BLaER1 treated with 17β-estradiol and CSF1 and Interleukin-3, amounts not matched to agents 10 nM and 100 nM (cell line): ENCODE results near the gene LILRA5.

Source experiments
- H3K27ac ChIP-seq, 11 experiments: shearing (Covaris generic); formaldehyde crosslinking; 2 replicates each; pipeline ENCODE4 v1.8.1; 2022
- H3K27me3 ChIP-seq, 11 experiments: shearing (Covaris generic); formaldehyde crosslinking; 2 replicates each; pipeline ENCODE4 v1.8.1; 2022
- H3K36me3 ChIP-seq, 11 experiments: shearing (Covaris generic); formaldehyde crosslinking; 2 replicates each; pipeline ENCODE4 v1.8.1; 2022
- H3K4me1 ChIP-seq, 10 experiments: shearing (Covaris generic); formaldehyde crosslinking; 2 replicates each; pipeline ENCODE4 v1.8.1; 2022
- H3K4me2 ChIP-seq, 11 experiments: shearing (Covaris generic); formaldehyde crosslinking; 2 replicates each; pipeline ENCODE4 v1.8.1; 2022
- H3K4me3 ChIP-seq, 10 experiments: shearing (Covaris generic); formaldehyde crosslinking; 2 replicates each; pipeline ENCODE4 v1.8.1; 2022
- H3K9ac ChIP-seq, 11 experiments: shearing (Covaris generic); formaldehyde crosslinking; 2 replicates each; pipeline ENCODE4 v1.8.1; 2022
- H3K9me3 ChIP-seq, 11 experiments: shearing (Covaris generic); formaldehyde crosslinking; replicated peaks in 1 of 11; 2 replicates each; pipeline ENCODE4 v1.8.1; 2022
- H4K20me1 ChIP-seq, 11 experiments: shearing (Covaris generic); formaldehyde crosslinking; 2 replicates each; pipeline ENCODE4 v1.8.1; 2022
- Cebpa-rat ChIP-seq, 11 experiments: shearing (Covaris generic); IDR thresholded peaks; 2 replicates each; pipeline ENCODE4 v1.8.1; 2022

LILRA5 gene

GRCh38 chr19:54337858-54338230 is 24.9 kb upstream of the LILRA5 start:
- Histone ChIP-seq H3K9ac (0 out of 22 replicates have a peak overlapping the region, but pooled peaks of 1 of the 11 experiments have one; percentile 10), H3K4me3 (no peak overlapping the region), H3K27me3 (no peaks in the 10 kb centered on the region), H3K27ac (peak overlapping the region in 6 of 11 experiments; percentile 23 to 84 (median 76); a peak in 7 of 22 replicates), H3K4me1 (peaks cover 81 to 95% (median 91%) of the 10 kb centered on the region in 10 experiments), H3K36me3 (peaks cover 0 to 5% (median 0%) of the 10 kb centered on the region in 11 experiments; a peak in 1 of 22 replicates), H4K20me1 (no peaks in the 10 kb centered on the region), H3K9me3 (no peaks in the 10 kb centered on the region), H3K4me2 (peak overlapping the region in 10 of 11 experiments; percentile 6 to 95 (median 89); a peak in 16 of 22 replicates)
- no peak for TF ChIP-seq Cebpa-rat (IDR thresholded peaks at IDR 0.05)

- Histone ChIP-seq H3K9me3 (no peaks in the 10 kb centered on the region), H3K4me3 (no peak overlapping the region), H3K27ac (peak overlapping the region in 4 of 11 experiments; percentile 14 to 84 (median 49); a peak in 4 of 22 replicates), H3K36me3 (peaks cover 0 to 5% (median 0%) of the 10 kb centered on the region in 11 experiments; a peak in 1 of 22 replicates), H4K20me1 (no peaks in the 10 kb centered on the region), H3K27me3 (no peaks in the 10 kb centered on the region), H3K4me1 (peaks cover 79 to 95% (median 91%) of the 10 kb centered on the region in 10 experiments), H3K4me2 (peak overlapping the region; percentile 33 to 95 (median 88); a peak in 20 of 22 replicates), H3K9ac (no peak overlapping the region)
- TF ChIP-seq Cebpa-rat (IDR thresholded peaks at IDR 0.05) = no peak
Observed at GRCh38 chr19:54336893-54337857, 24.2 kb upstream of the LILRA5 start.

DNA sequence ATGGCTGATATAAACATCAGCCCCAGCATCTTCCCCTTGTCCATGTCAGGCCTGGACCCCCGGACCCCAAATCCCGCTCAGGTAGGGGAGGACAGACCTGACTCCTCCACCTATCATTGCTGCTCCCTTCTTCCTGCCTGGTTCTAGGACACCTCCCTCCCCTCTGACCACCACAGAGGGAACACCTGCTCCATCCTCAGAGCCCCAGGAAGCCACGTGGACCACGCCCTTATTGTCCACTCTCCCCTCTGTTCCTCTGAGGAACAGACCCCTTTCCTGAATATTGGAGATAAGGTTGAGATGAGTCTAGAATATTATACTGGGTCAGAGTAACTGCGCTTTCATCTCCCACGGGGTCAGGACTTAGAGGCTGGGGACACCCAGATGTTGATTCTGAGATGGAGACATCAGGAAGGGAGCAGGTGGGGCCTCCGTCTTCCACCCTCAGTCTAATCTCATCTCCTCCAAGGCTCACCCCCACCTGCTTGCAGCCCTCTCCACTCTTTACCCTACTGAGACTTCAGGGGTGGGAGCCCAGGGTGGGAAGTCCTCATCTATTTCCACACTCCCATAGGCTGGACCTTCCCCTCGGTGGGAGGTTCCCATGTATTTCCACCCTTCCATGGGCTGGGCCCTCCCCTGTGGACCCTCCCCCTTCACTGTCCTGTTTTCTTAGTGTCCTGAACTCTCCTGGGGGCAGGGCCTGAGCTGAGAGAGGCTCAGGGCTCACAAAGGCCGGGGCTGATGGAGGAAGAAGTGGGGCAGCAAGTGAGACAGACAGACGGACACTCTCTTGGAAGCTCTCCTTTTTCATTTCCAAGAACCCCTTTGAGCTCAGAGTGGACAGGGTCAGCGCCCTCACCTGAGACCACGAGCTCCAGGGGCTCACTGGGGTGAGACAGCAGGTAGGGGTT is 23.3 kb upstream of the LILRA5 start:
- Histone ChIP-seq H3K9ac (no peak overlapping the region), H3K4me1 (peaks cover 70 to 95% (median 91%) of the 10 kb centered on the region in 10 experiments), H3K9me3 (no peaks in the 10 kb centered on the region), H3K4me2 (peak overlapping the region; percentile 26 to 88 (median 42); a peak in 19 of 22 replicates), H3K27me3 (no peaks in the 10 kb centered on the region), H3K27ac (peak overlapping the region in 1 of 11 experiments; percentile 14; a peak in 2 of 22 replicates), H3K4me3 (peak overlapping the region in 2 of 10 experiments; percentile 33 to 34; a peak in 3 of 20 replicates), H3K36me3 (no peaks in the 10 kb centered on the region; a peak in 1 of 22 replicates), H4K20me1 (no peaks in the 10 kb centered on the region)
- no peak for TF ChIP-seq Cebpa-rat (IDR thresholded peaks at IDR 0.05)

DNA sequence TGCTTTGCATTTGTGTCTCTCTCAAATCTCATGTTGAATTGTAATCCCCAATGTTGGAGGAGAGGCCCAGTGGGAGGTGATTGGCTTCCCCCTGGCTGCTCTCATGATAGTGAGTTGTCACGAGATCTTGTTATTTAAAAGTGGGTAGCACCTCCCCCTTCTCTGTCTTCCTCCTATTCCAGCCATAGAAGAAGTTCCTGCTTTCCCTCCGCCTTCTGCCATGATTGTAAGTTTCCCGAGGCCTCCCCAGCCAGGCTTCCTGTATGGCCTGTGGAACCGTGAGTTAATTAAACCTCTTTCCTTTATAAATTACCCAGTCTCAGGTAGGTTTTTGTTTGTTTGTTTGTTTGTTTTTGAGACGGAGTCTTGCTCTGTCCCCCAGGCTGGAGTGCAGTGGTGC is 22.2 kb upstream of the LILRA5 start:
- no peak for TF ChIP-seq Cebpa-rat (IDR thresholded peaks at IDR 0.05)
- peak overlapping the region; percentile 12 to 88 (median 34); a peak in 16 of 22 replicates for H3K4me2 ChIP-seq
- no peak overlapping the region for H3K9ac ChIP-seq
- no peaks in the 10 kb centered on the region for H4K20me1 ChIP-seq
- no peaks in the 10 kb centered on the region for H3K9me3 ChIP-seq
- H3K4me3 ChIP-seq = peak overlapping the region in 3 of 10 experiments; percentile 14 to 34 (median 33); a peak in 5 of 20 replicates
- peaks cover 59 to 89% (median 82%) of the 10 kb centered on the region in 10 experiments for H3K4me1 ChIP-seq
- H3K27ac ChIP-seq = peak overlapping the region in 3 of 11 experiments; percentile 15 to 29 (median 17); a peak in 3 of 22 replicates
- H3K27me3 ChIP-seq = no peaks in the 10 kb centered on the region
- H3K36me3 ChIP-seq = no peaks in the 10 kb centered on the region

DNA sequence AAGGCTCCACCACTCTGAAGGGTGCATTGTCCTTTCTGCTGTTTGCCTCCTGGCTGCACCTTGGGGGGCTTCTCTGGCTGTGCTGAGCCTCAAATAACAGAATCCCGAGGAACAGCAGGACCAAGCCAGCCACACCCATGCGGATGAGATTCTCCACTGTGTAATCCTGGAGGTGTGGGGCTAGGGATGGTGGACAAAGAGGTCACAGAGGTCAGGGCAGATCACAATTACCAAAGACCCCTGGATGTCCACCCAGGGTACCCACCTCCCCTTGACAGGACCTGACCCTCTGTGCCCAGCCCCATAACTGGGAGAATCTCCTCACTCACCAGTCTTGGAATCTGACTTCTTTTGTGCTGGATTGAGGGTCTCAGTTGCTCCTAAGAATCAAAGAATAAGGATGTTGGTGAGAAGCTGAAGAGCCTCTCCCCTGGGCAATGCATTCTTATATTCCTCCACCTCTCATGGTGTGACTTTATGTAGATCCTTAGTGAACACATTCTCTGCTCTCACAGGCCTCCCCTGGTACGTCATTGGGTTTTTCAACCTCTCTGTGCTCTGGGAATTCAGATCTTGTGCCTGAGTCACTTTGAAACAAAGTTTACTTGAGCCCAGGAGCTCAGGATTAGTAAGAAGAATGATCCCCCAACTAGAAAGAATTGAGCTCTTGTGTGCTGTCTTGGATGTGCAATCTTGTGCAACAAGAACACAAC is 20.8 kb upstream of the LILRA5 start:
- no peak overlapping the region for H3K9ac ChIP-seq
- TF ChIP-seq Cebpa-rat (IDR thresholded peaks at IDR 0.05) = no peak
- peak overlapping the region in 10 of 11 experiments; percentile 4 to 76 (median 59); a peak in 19 of 22 replicates for H3K4me2 ChIP-seq
- no peak overlapping the region for H3K4me3 ChIP-seq
- H3K27ac ChIP-seq = peak overlapping the region in 2 of 11 experiments; percentile 4 to 16; a peak in 1 of 22 replicates
- no peaks in the 10 kb centered on the region for H3K36me3 ChIP-seq
- peaks cover 45 to 87% (median 77%) of the 10 kb centered on the region in 10 experiments for H3K4me1 ChIP-seq
- H4K20me1 ChIP-seq = no peaks in the 10 kb centered on the region
- no peaks in the 10 kb centered on the region for H3K27me3 ChIP-seq
- H3K9me3 ChIP-seq = peaks cover 0 to 5% (median 3%) of the 10 kb centered on the region in 11 experiments; a peak in 9 of 22 replicates

DNA sequence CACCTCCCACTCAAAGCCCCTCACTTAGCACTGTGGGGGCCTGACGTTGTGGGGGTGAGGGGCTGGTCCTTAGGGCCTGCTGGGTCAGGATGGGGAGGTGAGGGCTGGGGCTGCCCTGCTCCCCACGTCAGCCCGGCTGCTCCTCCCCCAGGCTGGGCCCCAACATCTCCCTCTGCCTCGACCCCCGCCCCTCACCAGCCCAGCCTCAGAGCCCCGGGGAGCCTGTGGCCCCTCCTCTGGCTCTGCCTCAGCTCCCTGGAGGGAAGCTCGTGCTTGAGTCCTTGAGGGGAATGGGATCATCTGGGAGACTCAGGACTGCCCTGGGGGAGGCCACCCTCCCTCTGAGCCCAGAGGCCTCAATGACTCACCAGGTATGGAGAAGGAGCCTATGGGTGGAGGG is 19.2 kb upstream of the LILRA5 start:
- no peak overlapping the region for H3K9ac ChIP-seq
- H3K27ac ChIP-seq = peak overlapping the region in 1 of 11 experiments; percentile 28; a peak in 1 of 22 replicates
- no peak overlapping the region for H3K4me3 ChIP-seq
- no peaks in the 10 kb centered on the region for H3K27me3 ChIP-seq
- no peaks in the 10 kb centered on the region for H3K36me3 ChIP-seq
- H4K20me1 ChIP-seq = no peaks in the 10 kb centered on the region
- peak overlapping the region in 9 of 11 experiments; percentile 1 to 76 (median 59); a peak in 16 of 22 replicates for H3K4me2 ChIP-seq
- peaks cover 33 to 79% (median 70%) of the 10 kb centered on the region in 10 experiments for H3K4me1 ChIP-seq
- peaks cover 0 to 20% (median 11%) of the 10 kb centered on the region in 11 experiments; a peak in 13 of 22 replicates for H3K9me3 ChIP-seq
- TF ChIP-seq Cebpa-rat (IDR thresholded peaks at IDR 0.05) = no peak

DNA sequence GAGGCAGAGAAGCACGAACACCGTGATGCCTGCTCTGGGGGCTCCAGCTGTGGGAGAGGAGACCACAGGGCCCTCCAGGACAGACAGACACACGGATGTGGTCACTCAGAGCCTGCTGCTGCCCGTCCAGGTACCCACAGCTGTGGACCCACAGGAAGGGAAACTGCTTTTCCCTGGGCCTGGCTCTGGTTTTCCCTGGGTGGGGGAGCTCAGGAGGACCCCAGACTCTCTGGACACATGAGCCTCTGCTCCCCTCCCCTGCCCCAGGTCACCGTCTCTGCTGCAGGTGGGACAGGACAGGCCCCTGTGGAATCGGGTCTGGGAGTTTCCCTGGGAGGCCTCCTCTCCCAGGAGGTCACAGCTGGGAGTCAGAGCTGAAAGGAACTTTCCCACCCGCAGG is 18.7 kb upstream of the LILRA5 start:
- no peak for TF ChIP-seq Cebpa-rat (IDR thresholded peaks at IDR 0.05)
- Histone ChIP-seq H3K4me1 (peaks cover 34 to 80% (median 69%) of the 10 kb centered on the region in 10 experiments), H3K36me3 (no peaks in the 10 kb centered on the region), H3K4me2 (peak overlapping the region in 10 of 11 experiments; percentile 1 to 76 (median 57); a peak in 15 of 22 replicates), H3K27ac (peak overlapping the region in 2 of 11 experiments; percentile 22 to 25; a peak in 2 of 22 replicates), H3K9me3 (peaks cover 0 to 20% (median 11%) of the 10 kb centered on the region in 11 experiments; a peak in 13 of 22 replicates), H3K4me3 (no peak overlapping the region), H3K9ac (peak overlapping the region in 4 of 11 experiments; percentile 9 to 49 (median 30); a peak in 3 of 22 replicates), H3K27me3 (no peaks in the 10 kb centered on the region), H4K20me1 (no peaks in the 10 kb centered on the region)
